ENCODE results near the gene UQCR10.

DNA sequence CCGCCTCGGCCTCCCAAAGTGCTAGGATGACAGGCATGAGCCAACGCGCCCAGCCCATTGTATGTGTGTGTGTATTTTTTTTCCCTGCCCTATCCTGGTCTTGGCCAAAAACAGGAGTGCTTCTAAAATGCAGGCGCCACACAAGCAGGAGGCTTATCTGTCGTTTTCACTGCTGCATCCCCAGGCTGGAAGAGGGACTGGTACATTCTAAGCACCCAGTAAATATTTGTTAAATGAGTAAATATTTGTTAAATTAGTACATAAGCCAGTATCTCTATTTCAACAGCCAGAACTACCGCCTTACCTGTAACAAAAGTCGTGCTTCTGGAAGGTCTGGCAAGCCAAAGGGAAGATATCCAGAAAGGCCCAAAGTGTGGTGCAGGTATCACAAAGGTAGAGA lies 46.0 kb downstream of the UQCR10 start:
- TF ChIP-seq, protein P1, sequence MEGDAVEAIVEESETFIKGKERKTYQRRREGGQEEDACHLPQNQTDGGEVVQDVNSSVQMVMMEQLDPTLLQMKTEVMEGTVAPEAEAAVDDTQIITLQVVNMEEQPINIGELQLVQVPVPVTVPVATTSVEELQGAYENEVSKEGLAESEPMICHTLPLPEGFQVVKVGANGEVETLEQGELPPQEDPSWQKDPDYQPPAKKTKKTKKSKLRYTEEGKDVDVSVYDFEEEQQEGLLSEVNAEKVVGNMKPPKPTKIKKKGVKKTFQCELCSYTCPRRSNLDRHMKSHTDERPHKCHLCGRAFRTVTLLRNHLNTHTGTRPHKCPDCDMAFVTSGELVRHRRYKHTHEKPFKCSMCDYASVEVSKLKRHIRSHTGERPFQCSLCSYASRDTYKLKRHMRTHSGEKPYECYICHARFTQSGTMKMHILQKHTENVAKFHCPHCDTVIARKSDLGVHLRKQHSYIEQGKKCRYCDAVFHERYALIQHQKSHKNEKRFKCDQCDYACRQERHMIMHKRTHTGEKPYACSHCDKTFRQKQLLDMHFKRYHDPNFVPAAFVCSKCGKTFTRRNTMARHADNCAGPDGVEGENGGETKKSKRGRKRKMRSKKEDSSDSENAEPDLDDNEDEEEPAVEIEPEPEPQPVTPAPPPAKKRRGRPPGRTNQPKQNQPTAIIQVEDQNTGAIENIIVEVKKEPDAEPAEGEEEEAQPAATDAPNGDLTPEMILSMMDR (IDR thresholded peaks at IDR 0.05 in 2 of 3, conservative IDR thresholded peaks at IDR 0.05 in 1 of 3; ENCODE audit: borderline replicate concordance in 1 of 3, insufficient read depth in 1 of 3, low read depth in 2 of 3, low read length in 2 of 3): no peak
- TF ChIP-seq RAD21 (IDR thresholded peaks at IDR 0.05; ENCODE audit: low read depth) (no peak), POLR2AphosphoS5 (IDR thresholded peaks at IDR 0.05; ENCODE audit: low read depth, low read length) (no peak), EGR1 (IDR thresholded peaks at IDR 0.05; ENCODE audit: low read depth) (no peak), CEBPB (IDR thresholded peaks at IDR 0.05; ENCODE audit: low read depth) (no peak), POLR2A (IDR thresholded peaks at IDR 0.05; ENCODE audit: borderline replicate concordance, extremely low read depth, insufficient read depth, insufficient read length) (no peak), EZH2phosphoT487 (IDR thresholded peaks at IDR 0.05; ENCODE audit: borderline replicate concordance) (no peak), ZNF274 (IDR thresholded peaks at IDR 0.05; ENCODE audit: low read depth, low read length) (no peak), YY1 (IDR thresholded peaks at IDR 0.05; ENCODE audit: extremely low read depth, insufficient replicate concordance, low read depth, low read length) (no peak)
- TF ChIP-seq, protein P2, sequence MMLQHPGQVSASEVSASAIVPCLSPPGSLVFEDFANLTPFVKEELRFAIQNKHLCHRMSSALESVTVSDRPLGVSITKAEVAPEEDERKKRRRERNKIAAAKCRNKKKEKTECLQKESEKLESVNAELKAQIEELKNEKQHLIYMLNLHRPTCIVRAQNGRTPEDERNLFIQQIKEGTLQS (IDR thresholded peaks at IDR 0.05): no peak
- TF ChIP-seq, protein P3, sequence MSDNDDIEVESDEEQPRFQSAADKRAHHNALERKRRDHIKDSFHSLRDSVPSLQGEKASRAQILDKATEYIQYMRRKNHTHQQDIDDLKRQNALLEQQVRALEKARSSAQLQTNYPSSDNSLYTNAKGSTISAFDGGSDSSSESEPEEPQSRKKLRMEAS (IDR thresholded peaks at IDR 0.05): no peak
- TF ChIP-seq, protein P4, sequence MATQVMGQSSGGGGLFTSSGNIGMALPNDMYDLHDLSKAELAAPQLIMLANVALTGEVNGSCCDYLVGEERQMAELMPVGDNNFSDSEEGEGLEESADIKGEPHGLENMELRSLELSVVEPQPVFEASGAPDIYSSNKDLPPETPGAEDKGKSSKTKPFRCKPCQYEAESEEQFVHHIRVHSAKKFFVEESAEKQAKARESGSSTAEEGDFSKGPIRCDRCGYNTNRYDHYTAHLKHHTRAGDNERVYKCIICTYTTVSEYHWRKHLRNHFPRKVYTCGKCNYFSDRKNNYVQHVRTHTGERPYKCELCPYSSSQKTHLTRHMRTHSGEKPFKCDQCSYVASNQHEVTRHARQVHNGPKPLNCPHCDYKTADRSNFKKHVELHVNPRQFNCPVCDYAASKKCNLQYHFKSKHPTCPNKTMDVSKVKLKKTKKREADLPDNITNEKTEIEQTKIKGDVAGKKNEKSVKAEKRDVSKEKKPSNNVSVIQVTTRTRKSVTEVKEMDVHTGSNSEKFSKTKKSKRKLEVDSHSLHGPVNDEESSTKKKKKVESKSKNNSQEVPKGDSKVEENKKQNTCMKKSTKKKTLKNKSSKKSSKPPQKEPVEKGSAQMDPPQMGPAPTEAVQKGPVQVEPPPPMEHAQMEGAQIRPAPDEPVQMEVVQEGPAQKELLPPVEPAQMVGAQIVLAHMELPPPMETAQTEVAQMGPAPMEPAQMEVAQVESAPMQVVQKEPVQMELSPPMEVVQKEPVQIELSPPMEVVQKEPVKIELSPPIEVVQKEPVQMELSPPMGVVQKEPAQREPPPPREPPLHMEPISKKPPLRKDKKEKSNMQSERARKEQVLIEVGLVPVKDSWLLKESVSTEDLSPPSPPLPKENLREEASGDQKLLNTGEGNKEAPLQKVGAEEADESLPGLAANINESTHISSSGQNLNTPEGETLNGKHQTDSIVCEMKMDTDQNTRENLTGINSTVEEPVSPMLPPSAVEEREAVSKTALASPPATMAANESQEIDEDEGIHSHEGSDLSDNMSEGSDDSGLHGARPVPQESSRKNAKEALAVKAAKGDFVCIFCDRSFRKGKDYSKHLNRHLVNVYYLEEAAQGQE (IDR thresholded peaks at IDR 0.05; ENCODE audit: low read depth): no peak

All from HCT116 (cell line).